DMS79 treated with DMSO at 0.1 percent for 48 hours (cell line): ENCODE measurements around the gene GMCL2.
A peak's percentile ranks its signal among the peaks of the same experiment; 100 is the strongest.
"Not testable (repeated sequence)": the region's sequence is repeated elsewhere in the genome, so short reads cannot be mapped to it uniquely, and the experiment has no call there.

Source experiments
- DNase-seq: peaks from one replicate; lab custom pipeline; 2025; lab: John Stamatoyannopoulos, UW

The GMCL2 gene

DNA sequence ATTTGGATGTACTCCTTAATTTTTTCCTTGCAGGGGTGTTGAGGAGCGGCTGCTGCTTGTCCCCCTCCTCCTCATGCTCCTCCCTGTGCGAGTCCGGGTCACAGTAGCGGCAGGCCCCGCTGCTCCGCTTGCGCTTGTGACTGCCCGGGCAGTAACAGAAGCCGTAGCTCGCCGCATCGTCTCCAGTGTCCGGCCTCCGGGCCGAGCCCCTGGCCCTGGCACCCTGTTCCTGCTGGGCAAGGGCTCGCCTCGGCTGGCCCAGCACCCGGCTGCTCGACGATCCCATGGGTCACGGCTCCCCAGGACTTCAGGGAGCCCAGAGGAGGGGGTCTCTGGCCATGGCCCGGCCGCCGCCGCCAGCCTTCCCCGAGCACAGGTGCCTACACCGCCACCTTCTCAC, at the start of gene GMCL2:
Gene GMCL2, minus strand, starts transcription at position 358 of the 400 bp plus-strand sequence. Its CDS starts 72 bp downstream, at position 286.
- DNase-seq = no peak

DNA sequence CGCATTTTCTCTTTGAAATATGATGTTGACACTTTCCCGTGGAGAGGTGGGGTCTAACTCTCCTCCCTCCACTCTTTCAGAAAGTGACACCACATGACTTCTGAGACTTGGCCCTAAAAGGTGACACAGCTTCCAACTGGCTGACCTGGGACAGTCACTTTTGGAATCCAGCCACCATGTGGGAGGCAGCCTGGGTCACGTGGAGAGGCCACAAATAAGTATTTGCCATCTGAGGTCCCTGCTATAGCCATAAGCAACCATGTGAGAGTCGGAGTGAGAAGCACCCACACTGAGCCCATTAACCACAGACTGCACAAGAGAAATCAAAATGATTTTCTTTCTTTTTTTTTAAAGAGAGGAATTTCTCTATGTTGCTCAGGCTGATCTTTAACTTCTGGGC, 49.5 kb upstream of the GMCL2 start:
- DNase-seq = no peak

DNA sequence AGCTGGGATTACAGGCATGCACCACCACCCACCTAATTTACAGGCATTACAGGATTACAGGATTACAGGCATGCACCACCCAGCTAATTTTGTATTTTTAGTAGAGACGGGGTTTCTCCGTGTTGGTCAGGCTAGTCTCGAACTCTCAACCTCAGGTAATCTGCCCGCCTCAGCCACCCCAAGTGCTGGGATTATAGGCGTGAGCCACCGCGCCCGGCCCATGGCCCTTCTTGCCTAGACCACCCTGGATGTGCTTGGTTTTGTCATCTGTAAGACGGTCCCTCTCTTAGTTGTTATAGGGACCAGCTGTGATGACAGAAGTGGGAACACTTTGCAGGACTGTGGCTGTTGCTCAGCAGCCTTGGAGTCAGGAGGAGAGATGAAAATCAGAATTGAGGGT, 49.0 kb upstream of the GMCL2 start:
- no peak for DNase-seq

DNA sequence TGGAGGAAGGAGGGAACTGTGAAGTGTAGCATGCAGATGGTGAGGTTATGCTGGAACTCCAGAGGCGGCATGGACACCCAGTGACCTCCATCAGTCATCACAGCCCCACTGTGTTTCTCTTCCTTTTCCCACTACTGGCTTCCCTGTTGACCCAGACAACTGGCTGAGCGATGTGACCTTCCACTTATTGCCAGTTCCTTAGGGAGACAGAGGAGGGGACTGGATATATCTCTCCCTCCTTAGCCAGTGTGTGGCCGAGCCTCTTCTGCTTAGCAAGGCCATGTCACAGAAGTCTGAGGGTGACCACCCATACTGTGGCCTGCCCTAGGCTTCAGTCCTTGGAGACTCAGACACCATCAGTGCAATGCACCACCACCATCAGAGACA, 48.4 kb upstream of the GMCL2 start:
- DNase-seq = no peak

DNA sequence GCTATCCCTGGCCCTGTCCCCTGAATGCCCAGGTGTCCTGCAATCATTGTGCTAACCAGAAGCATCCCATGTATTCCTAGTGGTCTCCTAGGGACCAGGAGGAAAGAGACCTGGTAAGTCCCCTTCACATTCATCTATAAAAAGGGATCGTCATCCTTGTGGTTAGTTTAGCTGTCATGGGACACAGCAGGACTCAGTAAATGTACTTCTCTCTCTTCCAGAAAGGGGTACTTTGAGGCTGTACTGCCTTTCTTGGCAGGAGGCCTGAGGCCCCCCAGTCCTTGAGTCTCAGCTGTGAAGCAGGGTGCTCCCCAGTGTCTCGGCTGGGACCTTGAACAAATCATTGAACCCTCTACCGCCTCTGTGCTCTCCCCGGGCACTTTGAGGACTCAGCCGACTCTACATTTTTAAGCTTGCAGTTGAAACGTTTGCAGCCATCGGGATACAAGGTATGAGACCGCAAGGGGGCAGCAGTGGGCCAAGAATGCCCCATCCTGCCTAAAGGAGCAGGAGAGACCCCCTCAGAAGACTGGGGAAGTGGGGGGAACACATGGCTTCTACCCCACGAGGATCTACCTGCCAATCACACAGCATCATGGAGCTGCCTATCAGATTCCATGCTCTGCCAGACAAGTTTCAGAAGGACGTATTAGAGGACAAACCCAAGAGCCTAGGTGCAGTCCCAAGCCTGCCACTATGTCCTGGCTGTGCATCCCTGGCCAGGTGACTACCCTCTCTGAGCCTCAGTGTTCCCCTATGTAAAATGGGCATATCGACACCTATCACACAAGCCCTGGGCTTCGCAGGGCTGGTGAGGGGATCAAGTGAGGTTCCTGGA, 47.8 kb upstream of the GMCL2 start:
- no peak for DNase-seq

DNA sequence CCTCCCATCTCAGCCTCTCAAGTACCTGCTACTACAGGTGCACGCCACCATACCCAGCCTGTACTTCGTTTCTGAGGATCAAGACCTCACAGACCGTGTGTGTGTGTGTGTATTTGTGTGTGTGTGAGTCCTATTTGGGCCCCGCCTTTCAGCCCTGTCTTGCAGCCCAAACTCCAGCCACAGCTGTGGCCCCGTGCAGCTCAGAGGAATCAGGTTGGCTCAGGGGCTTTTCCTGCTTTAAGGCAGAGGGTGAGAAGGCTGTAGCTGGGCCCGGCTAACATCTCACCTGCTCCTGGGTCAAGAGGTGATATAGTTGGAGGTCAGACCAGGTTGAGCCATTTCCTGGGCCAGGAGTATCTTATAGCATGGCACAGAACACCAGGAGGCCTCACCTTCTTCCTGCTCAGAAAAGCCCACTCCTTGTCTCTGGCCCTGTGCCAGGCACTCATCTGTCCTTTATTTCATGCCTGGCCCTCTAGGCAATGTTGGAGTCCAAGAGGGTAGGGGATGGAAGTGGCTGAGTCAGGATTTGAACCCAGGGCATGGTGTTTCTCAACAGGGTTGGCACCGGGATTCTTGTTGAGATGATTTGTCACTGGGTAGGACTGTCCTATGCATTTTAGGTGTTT, 47.1 kb upstream of the GMCL2 start:
- DNase-seq = no peak

DNA sequence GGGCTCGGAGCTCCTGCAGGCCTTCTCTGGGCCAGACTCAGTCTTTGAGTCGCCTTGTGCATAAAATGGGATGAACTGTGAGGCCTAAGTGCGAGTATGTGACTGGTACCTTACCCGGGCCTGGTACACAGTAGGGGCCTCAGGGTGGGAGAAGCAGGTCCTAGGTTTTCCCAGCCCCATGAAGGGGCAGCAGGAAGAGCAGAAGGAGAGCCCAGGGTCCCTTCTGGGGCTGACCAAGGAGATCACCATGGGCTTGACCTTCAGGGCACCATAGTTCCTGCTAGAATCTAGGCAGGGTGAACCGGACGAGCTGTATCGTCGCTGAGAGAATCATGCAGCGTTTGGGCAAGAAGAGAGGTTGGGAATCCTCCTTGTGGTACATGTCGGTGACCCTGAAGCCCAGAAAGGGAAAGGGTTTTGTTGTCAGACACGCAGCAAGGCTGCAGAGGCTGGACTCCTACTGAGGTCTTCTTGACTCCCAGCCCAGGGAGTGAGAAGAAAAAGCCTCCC, 45.8 kb upstream of the GMCL2 start:
- no peak for DNase-seq

DNA sequence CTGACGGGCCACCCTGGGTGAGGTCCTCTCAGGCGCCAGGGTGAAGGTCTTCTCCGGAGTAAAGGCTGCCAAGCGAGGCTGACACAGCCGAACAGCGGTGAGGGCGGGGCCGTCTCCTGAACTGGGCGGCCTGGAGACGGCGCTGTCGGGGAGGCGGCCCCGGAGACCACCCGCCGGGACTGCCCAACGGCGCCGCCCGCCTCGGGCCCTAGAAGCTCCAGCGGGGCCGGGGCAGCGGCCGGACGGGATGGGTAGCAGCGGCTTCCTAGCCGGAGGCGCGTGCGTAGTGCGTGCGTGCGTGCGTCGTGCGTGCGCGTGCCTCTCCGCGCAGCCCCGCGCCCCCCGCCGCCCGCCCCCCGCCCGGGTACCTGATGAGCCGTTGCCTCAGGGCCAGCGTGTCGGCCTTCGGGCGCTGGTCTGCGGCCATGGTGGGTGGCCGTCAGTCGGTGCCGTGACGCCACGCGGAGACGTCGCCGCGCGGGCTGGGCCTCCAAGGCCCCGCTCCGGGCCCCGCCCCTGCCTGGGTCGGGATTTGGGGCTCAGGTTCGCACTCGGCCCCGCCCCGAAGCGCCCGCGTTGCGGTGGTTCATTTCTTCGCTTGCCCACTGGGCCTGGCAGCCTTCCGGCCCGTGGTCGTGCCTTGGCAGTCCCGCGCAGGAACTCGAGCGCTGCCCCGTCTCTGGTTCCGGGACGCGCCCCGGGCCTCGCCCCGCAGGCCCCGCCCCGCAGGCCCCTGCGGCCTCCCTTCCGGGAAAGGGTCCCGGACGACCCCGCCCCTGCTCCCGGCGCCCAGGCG, 45.2 kb upstream of the GMCL2 start, which contains the start of gene PHYKPL:
Gene PHYKPL, minus strand, starts transcription at position 679 of the 796 bp plus-strand sequence. Its CDS starts 252 bp downstream, at position 427.
- DNase-seq = peak; percentile 32

GRCh38 chr5:178231539-178232123, 44.5 kb upstream of the GMCL2 start:
- DNase-seq = no peak

DNA sequence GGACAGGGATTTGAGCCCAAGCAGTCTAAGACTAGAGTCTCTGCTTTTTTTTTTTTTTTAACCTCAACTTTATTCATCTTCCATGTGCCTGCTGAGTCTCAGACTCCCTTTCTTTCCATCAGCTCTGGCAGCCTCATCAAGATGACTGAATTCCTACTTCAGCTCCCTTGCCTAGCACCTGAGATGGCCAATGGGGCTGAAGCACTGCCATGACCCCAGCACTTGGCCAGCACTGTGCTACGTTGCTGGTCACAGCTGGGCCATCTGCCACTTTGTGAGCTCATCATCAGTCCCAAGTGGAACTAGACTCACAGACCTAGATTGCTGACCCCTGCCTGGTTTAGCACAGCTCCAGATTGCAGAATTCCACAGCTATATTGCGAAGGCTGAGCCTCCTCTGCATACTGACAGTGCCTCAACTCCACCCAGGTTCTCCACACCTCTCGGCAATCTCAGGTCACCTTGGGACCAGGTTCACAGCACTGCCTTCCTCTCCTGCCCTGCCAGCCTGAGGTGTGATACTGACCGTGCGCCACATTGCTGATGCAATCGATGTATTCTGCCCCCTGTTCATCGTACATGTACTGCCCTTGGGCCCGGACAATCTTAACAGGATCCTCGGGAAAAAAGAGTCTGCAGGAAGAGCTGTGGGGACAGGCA, 43.8 kb upstream of the GMCL2 start:
- no peak for DNase-seq

DNA sequence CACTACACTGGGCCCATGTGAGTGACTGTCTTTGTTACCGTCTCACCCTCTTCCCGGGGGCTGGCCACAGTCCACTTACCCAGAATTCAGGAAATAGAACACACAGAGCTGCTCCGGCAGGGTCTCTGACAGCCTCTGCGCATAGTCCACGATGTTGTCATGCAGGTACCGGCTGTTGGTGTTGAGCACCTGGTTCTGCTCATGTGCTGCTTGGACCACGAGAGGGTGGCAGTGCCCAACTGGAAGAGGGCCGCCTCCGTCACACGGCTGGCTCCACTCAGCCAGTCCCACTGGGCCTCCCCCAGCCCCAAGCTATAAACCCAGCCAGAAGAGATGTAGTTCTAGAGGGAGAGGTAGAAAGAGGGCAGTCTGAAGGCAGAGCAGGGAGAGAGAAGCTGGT, 42.7 kb upstream of the GMCL2 start:
- no peak for DNase-seq

DNA sequence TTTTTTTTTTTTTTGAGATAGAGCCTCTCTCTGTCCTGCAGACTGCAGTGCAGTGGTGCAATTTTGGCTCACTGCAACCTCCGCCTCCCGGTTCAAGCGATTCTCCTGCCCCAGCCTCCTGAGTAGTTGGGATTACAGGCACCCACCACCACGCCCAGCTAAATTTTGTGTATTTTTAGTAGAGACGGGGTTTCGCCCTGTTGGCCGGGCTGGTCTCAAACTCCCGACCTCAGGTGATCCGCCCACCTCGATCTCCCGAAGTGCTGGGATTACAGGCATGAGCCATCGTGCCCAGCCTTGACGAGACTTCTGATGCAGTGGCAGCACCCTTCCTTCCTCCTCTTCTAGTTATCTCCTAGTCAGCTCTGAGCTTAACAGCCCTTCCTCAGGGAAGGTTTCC, 41.9 kb upstream of the GMCL2 start:
- DNase-seq = not testable (repeated sequence)

DNA sequence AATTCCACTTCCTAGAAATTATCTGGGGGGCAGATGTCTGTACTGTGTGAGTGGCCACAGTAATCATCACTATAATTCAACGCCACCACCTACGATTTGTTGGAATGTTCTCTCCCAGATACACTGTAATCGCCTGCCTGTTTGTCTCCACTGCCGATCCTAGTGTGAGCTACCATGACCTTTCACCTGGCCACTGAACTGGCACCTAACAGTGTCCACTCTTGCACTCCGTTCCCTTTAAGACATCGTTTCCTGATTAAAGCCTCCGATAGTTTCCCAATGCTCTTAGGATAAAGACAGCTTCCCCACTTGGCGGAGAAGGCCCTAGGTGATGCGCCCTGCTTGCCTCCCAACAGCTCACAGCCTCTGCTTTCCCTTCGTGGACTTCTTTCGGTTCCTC, 41.4 kb upstream of the GMCL2 start:
- no peak for DNase-seq

- DNase-seq = no peak
Measured at GRCh38 chr5:178227929-178228328, 40.8 kb upstream of the GMCL2 start.

- DNase-seq = no peak
Measured at GRCh38 chr5:178227138-178227659, 40.0 kb upstream of the GMCL2 start.

DNA sequence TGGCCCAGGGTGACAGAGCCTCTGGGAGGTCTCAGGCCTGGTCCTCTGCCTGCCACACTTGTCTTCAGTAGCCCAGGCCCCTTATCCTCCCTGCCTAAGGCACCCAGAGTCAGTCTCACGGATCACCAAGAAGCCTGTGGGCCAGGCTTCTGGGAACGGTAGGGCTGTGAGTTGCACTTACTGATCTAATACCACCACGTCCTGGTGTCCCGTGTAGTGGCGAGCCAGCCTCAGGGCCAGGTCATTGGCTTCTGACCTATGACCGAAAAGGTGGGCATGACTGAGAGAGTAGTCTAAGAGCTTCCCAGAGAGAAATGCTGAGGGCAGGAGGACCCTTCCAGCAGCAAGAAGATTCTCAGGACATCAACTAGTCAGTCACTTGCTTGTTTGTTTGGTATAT, 38.0 kb upstream of the GMCL2 start:
- no peak for DNase-seq

GRCh38 chr5:178224403-178224802, 37.2 kb upstream of the GMCL2 start:
- DNase-seq = no peak

GRCh38 chr5:178223828-178224335, 36.7 kb upstream of the GMCL2 start:
- no peak for DNase-seq

- DNase-seq = no peak
Measured at GRCh38 chr5:178223196-178223773, 36.1 kb upstream of the GMCL2 start.

- no peak for DNase-seq
Measured at GRCh38 chr5:178222292-178222691, 35.1 kb upstream of the GMCL2 start.

DNA sequence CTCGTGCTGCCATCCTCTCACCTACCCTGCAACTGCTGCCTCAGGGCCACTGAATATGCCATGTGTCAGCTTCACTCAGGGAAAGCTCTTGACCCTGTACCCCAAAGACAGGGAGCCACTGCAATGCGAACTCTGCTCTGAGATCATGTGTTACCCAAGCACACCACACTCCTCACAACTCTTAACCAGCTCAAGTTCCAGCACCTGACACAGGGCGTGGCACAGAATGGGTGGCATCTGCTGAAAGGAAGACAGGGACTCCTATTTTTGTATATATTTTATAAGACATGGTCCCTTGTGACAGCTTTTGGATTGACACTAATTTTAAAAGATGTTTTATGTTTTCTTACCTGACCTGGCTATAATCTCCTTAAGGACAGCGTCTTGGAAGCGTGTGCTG, 34.7 kb upstream of the GMCL2 start:
- DNase-seq = no peak
